SIG-M5 treated with dmso at 0.1 percent for 504 hours (cell line): ENCODE measurements around the gene AGAP2.

Source experiments
- DNase-seq: peaks from one replicate; lab custom pipeline; 2025; ENCODE audit not compliant: unreplicated experiment; lab: John Stamatoyannopoulos, UW

The AGAP2 gene

GRCh38 chr12:57767876-57768275 lies 29.3 kb upstream of the AGAP2 start:
- DNase-seq: no peak

DNA sequence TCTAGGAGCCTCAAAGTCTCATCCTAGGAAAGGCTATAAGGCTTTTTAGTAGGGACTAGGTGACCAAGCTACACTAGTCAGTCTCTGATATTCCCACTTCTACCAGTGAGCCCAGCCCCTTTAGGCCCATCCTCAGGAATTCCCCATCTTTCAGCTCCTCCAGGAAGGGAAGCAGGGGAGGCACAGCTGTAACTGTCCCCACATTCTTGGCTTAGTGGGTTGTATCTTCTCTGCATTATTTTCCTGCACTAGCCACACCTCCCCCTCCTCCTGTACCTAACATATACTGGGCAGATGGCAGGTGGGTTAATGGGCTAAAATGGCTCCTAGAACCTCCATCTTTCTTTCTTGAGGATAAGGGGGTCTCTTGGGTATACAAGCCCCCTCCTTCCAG lies 28.8 kb upstream of the AGAP2 start:
- no peak for DNase-seq

- no peak for DNase-seq
These were observed 28.1 kb upstream of the AGAP2 start, which contains the start of gene CYP27B1 for GRCh38 chr12:57766464-57767304. TSS of gene CYP27B1 (minus strand) at chr12:57767078. CDS start at chr12:57767041, 37 bp downstream.

- no peak for DNase-seq
These were observed 27.3 kb upstream of the AGAP2 start for GRCh38 chr12:57765698-57766463.

GRCh38 chr12:57765003-57765697 lies 26.6 kb upstream of the AGAP2 start:
- DNase-seq: peak; percentile 50

DNA sequence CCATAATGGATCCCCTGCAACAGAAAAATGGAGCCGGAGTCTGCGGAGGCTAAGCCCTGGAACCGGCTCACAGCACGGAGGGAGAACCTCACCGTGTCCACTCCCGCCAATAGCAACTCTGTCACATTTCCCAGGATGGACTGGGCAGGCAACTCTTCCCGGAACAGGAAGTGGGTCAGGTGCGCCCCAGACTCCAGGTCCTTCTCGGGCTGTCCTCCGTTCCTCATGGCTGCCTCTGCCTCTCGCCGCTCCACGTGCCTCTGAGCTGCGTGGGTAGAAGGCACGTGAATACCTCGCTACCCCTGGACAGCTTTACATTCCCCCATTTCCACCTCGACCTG lies 26.1 kb upstream of the AGAP2 start:
- DNase-seq: no peak

GRCh38 chr12:57763881-57764661 lies 25.5 kb upstream of the AGAP2 start:
- DNase-seq: no peak

- no peak for DNase-seq
These were observed 23.9 kb upstream of the AGAP2 start for GRCh38 chr12:57762463-57762862.

GRCh38 chr12:57761391-57761998 lies 23.0 kb upstream of the AGAP2 start:
- DNase-seq: no peak

- no peak for DNase-seq
These were observed 21.9 kb upstream of the AGAP2 start for GRCh38 chr12:57760347-57760982.

GRCh38 chr12:57759360-57759980 lies 20.9 kb upstream of the AGAP2 start:
- peak; percentile 58 for DNase-seq

DNA sequence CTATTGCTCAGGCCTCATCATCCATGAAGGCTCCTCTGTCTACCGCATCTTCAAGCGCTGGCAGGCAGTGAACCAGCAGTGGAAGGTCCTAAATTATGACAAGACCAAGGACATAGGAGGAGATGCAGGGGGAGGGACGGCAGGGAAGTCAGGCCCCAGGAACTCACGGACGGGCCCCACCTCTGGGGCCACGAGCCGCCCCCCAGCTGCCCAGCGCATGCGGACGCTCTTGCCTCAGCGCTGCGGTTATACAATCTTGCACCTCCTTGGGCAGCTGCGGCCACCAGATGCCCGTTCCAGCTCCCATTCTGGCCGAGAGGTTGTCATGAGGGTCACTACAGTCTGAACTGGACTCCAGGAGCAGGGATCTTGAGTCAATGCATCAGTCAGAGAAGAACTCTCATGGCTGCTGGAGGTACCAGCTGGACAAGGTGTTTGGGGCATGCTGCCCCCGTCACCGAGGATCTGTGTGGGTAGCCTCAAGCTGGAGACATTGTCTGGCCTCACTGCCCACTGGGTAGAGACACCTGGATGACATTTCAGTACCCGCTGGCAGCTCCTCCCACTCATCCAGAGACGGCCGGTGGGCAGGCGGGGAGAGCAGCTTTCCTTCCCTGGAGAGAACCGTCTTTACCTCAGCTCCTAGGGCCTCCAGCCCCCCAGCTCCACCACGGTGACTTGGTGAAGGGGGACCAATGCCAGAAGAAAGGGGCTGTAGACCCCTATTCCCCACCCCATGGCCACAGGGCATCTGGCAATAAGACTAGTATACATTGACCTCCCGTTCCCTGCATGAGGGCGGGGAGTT lies 20.2 kb upstream of the AGAP2 start:
- DNase-seq: no peak

DNA sequence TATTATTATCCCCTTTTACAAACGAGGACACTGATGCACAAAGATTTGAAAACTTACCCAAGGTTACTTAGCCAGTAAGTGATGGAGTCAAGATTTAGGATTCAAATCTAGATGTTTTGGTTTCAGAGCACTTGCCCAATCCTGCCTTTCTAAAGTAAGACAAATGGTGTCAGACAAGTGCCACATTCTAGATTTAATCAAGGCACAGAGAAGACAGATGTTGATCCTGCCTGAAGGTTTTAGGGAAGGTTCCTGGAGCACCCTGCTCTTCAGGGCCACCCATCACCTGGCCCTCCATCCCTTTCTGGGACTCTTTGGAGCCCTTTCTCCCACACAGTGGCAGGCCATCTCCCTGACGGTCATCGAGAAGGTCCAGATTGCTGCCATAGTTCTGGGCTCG lies 19.2 kb upstream of the AGAP2 start:
- no peak for DNase-seq

- peak; percentile 72 for DNase-seq
These were observed 18.1 kb upstream of the AGAP2 start for GRCh38 chr12:57756406-57757341.

GRCh38 chr12:57755454-57756372 lies 17.2 kb upstream of the AGAP2 start:
- peak; percentile 29 for DNase-seq

- DNase-seq: no peak
These were observed 16.6 kb upstream of the AGAP2 start for GRCh38 chr12:57755194-57755453.
